WERI-Rb-1 (cell line): Measurements from ENCODE around the gene MIGA2.

Source experiments
- DNase-seq: peaks from one replicate; pipeline ENCODE4 v3.0.0-alpha.2; 2020
- H3K27ac ChIP-seq: fragments of 250-450 bp; sonication (Bioruptor Pico); 2 replicates; pipeline ENCODE4 v1.5.1; 2020; ENCODE audit warnings: mild to moderate bottlenecking, moderate library complexity
- H3K27me3 ChIP-seq: fragments of 250-450 bp; sonication (Bioruptor Pico); 2 replicates; pipeline ENCODE4 v1.5.1; 2021; ENCODE audit warnings: mild to moderate bottlenecking, low read depth, moderate library complexity; ENCODE audit not compliant: insufficient read depth, severe bottlenecking
- H3K36me3 ChIP-seq: fragments of 250-450 bp; sonication (Bioruptor Pico); 2 replicates; pipeline ENCODE4 v1.5.1; 2020; ENCODE audit warnings: mild to moderate bottlenecking, moderate library complexity
- H3K4me3 ChIP-seq: 2 replicates; pipeline ENCODE4 v1.5.1; 2011; ENCODE audit warnings: low read depth, mild to moderate bottlenecking, control low read depth, low read length
- H3K9me3 ChIP-seq: fragments of 250-450 bp; sonication (Bioruptor Pico); 2 replicates; pipeline ENCODE4 v1.5.1; 2021; ENCODE audit warnings: mild to moderate bottlenecking, moderate library complexity; ENCODE audit not compliant: severe bottlenecking
- CTCF ChIP-seq: IDR thresholded peaks from 2 replicates; pipeline ENCODE4 v1.5.1; 2011; ENCODE audit warnings: low read depth, mild to moderate bottlenecking, control low read depth, inconsistent platforms, low read length

The MIGA2 gene

GRCh38 chr9:129012893-129013448 lies 23.5 kb upstream of the MIGA2 start:
- Histone ChIP-seq H3K27me3 (no peaks in the 10 kb centered on the region), H3K9me3 (no peaks in the 10 kb centered on the region), H3K27ac (peak overlapping the region; percentile 85), H3K4me3 (no peak overlapping the region), H3K36me3 (peaks cover 82% of the 10 kb centered on the region)
- TF ChIP-seq CTCF, result no peak
- no peak for DNase-seq

- no peak for TF ChIP-seq CTCF
- H3K36me3 ChIP-seq, result peaks cover 80% of the 10 kb centered on the region
- no peaks in the 10 kb centered on the region for H3K9me3 ChIP-seq
Measured at GRCh38 chr9:129013674-129014073, 22.8 kb upstream of the MIGA2 start.

GRCh38 chr9:129014124-129014523 lies 22.3 kb upstream of the MIGA2 start:
- no peak for TF ChIP-seq CTCF
- Histone ChIP-seq H3K27ac (peak overlapping the region; percentile 7; the same call in 1 of the 2 replicates), H3K4me3 (no peak overlapping the region), H3K9me3 (no peaks in the 10 kb centered on the region), H3K36me3 (peaks cover 80% of the 10 kb centered on the region), H3K27me3 (no peaks in the 10 kb centered on the region)
- DNase-seq, result no peak

More at GRCh38 chr9:129013674-129014073, 22.8 kb upstream of the MIGA2 start:
- Histone ChIP-seq H3K27me3 (no peaks in the 10 kb centered on the region), H3K27ac (peak overlapping the region; percentile 7), H3K4me3 (no peak overlapping the region)
- DNase-seq, result no peak

DNA sequence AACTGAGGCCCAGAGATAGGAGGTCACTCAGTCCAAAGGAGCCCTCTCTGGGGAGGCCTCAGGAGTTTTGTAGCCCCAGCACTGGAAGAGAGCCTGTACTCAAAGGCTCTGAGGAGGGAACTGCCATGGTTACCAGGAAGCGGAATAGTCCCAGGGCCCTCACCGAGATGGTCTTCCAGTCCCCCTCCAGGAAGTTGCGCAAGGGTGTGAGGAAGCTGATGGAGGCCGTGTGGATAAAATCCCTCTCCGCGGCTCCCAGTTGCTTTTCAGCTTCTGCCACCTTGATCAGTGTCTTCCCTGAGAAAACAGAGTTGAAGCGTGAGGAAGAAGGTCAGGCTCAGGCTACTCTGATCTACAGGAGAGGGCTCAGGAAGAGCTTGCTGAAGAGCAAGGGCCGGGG lies 21.8 kb upstream of the MIGA2 start:
- no peaks in the 10 kb centered on the region for H3K27me3 ChIP-seq
- no peak overlapping the region for H3K27ac ChIP-seq
- no peak for TF ChIP-seq CTCF
- no peak for DNase-seq
- H3K9me3 ChIP-seq, result no peaks in the 10 kb centered on the region
- no peak overlapping the region for H3K4me3 ChIP-seq
- peaks cover 80% of the 10 kb centered on the region for H3K36me3 ChIP-seq

DNA sequence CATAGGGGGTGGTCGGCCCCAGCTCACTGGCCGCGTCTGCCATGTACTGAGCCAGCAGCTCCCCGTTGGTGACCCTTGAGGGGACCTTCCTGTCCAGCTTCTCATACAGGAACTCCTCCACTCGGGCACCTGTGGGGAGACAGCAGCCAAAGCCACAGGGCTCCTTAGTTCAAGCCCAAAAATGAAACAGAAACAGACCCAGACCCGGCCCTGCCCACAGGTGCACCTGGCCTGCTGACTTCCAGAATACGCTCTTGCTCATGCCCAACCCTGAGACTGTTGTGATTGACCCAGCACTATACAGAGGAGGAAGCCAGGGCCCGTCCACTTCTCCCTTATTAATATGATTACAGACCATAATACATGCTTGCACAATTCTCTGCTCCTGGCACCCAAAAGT lies 15.3 kb upstream of the MIGA2 start:
- TF ChIP-seq CTCF, result no peak
- Histone ChIP-seq H3K36me3 (peaks cover 47% of the 10 kb centered on the region), H3K27ac (no peak overlapping the region), H3K9me3 (no peaks in the 10 kb centered on the region), H3K27me3 (no peaks in the 10 kb centered on the region), H3K4me3 (no peak overlapping the region)
- no peak for DNase-seq

GRCh38 chr9:129022037-129022436 lies 14.4 kb upstream of the MIGA2 start:
- H3K9me3 ChIP-seq, result no peaks in the 10 kb centered on the region
- no peak overlapping the region for H3K4me3 ChIP-seq
- H3K27ac ChIP-seq, result no peak overlapping the region
- no peak for TF ChIP-seq CTCF
- no peaks in the 10 kb centered on the region for H3K27me3 ChIP-seq
- peaks cover 47% of the 10 kb centered on the region for H3K36me3 ChIP-seq
- DNase-seq, result no peak
